Activated T-cell treated with anti-CD3 and anti-CD28 coated beads, Interleukin-2, amount 50 U/mL, for 1 hour (primary cell): ENCODE results near the gene PLCB4.

Experiments used
- DNase-seq: peaks from one replicate; pipeline ENCODE4 v3.0.0-alpha.2; 2020

The PLCB4 gene

GRCh38 chr20:9109566-9109965, 40.7 kb downstream of the PLCB4 start:
- no peak for DNase-seq

DNA sequence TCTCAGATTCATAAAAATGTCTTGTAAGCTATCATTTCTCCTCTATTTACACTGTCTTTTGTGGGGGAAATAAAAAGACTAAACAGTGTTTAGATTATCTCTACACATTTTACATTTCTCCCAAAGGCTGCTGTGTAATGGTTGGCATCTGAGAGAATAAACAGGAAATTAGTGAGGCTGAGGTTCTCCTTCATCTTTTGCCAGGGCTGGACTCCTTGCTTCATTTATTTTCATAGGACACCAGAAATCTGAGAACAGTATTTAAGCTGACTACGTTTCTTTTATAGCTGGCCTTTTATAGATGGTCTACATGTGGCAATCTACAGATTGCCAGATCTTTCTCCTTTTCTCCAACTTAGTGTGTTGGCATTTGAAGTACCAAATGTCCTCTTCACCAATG, 41.5 kb downstream of the PLCB4 start:
- DNase-seq: no peak

GRCh38 chr20:9110916-9111432, 42.1 kb downstream of the PLCB4 start:
- DNase-seq: no peak

- DNase-seq: no peak
These were observed 43.9 kb downstream of the PLCB4 start for GRCh38 chr20:9112541-9113515.

- DNase-seq: no peak
These were observed 45.8 kb downstream of the PLCB4 start for GRCh38 chr20:9114709-9115108.

GRCh38 chr20:9117548-9117947, 48.7 kb downstream of the PLCB4 start:
- DNase-seq: no peak

DNA sequence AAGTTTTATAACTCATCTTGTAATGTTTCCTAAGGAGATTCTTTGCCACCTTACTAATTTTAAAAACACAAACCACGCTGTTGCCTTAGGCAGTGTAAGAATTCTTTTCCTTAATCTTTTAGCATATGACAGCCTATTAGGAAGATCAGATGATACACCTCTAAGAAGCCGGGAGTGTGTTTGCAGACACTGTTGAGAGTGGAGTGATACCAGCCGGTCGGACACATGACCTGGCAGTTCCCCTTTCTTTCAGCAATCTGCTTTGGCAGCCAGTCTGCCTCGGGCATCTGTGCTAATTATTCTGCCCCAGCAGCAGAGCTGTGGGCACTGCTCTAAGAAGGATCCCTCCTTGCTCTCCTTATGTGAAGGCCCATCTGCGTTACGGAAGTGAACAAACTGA, 50.9 kb downstream of the PLCB4 start:
- no peak for DNase-seq

- no peak for DNase-seq
These were observed 52.3 kb downstream of the PLCB4 start for GRCh38 chr20:9121211-9121610.

DNA sequence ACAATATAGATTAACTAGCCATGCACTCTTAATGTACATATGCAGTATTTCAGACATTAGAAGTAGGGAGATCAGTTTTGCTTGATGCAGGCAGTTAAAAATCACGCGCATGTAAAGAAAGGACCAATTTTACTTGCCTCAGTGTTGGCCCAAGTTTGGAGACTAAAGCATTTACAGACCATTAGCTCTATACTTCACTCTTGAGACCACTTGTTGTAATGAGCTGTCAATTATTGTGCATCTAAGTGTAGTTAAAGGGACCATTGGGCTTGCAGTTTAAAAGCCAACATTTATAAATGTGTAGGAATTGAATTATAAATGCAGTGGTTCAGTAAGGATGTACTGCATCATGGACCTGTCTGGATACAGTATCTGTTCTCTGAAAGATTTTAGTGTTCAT, 53.7 kb downstream of the PLCB4 start:
- no peak for DNase-seq

GRCh38 chr20:9126527-9126926, 57.6 kb downstream of the PLCB4 start:
- no peak for DNase-seq

- no peak for DNase-seq
These were observed 59.7 kb downstream of the PLCB4 start for GRCh38 chr20:9128568-9128967.

DNA sequence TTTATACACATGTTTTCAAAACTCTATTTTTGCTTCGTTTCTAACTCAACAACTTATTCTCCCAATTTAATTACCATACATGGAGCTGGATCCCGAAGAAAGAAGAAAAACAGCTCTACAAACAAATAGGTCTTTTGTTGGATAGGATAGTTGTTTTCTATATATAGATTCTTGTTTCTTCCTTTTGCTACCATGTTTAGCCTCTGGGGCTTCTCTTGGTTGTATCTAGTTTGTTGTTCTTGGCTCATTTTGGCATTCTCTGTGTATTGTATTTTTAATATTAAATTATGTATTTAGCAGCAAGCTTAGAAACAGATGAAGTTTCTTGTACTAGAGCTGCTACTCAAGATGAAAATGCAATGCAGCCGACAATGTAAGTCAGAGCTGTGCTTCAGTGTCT, 60.9 kb downstream of the PLCB4 start:
- no peak for DNase-seq

DNA sequence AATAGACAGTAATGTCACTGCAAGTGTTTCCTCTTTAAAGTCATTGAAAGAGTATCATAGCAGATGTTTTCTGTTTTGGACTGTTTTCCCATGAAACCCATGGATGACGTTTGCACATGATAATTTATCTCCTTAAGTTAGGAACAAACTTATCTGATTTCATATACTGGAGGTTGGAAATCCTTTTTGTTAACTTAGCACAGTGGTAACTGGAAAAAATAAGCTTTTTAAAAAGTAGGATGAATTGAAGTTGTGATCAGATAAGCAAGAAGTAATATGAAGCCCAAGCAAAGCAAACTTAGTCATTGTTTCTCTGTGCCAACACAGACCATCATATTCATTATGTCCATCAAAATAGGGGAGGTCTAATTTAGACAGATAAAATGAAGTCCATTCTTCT, 61.6 kb downstream of the PLCB4 start:
- DNase-seq: no peak

GRCh38 chr20:9131841-9132240, 63.0 kb downstream of the PLCB4 start:
- no peak for DNase-seq

DNA sequence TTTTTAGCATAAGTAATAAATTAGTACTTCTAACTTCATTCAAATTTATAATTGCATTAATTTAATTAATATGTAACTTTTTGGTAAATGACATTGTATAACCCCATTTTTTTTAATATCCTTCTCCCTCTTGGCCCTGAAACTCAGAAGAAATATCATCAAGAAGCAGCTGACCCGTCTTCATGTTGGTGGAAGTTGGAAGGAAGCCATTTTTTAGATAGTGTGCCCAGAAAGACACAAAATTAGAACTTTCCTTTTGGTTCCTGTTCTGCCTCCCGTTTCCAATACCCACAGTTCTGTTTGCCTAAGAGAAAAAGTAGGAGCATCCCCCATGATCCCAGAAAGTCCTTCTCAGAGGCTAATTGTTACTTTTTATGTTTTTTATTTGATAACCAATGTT, 65.5 kb downstream of the PLCB4 start:
- DNase-seq: no peak

DNA sequence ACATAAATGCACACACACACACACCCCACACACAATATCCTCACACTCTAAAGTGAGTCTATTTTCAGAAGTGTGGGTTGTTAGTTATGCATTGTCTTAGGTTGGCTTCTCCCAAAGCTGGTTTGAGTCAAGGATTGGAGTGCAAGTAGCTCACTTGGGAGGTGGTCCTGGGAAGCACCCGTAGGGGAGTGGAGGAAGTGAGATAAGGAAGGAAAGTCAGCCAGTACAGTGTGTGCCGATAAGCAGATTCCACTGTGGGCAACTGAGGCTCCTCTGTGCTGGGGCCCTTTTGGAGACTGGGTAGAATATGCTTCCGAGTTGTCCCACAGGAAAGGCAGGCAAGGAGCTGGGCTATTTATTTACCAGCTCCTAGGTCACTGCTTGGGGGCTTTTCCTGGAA, 67.2 kb downstream of the PLCB4 start:
- DNase-seq: no peak

DNA sequence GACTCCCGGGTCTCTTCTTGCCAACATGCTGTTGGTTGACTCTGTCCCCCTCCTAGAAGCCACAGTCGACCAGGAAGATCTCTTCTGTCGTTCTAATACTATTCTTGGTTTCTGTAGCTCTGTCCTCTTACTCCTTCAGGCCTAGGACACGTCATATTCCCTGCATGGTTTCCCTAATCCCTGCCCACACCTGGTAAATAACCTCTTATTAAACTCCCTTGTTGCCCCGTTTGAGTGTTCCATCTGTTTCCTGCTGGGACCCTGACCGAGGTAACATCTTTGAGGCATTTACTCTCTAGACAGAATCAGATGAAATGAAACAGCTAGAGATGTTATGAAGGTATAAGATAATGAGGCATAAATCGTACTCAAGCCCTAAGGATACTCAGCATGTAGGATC, 68.1 kb downstream of the PLCB4 start:
- DNase-seq: no peak

DNA sequence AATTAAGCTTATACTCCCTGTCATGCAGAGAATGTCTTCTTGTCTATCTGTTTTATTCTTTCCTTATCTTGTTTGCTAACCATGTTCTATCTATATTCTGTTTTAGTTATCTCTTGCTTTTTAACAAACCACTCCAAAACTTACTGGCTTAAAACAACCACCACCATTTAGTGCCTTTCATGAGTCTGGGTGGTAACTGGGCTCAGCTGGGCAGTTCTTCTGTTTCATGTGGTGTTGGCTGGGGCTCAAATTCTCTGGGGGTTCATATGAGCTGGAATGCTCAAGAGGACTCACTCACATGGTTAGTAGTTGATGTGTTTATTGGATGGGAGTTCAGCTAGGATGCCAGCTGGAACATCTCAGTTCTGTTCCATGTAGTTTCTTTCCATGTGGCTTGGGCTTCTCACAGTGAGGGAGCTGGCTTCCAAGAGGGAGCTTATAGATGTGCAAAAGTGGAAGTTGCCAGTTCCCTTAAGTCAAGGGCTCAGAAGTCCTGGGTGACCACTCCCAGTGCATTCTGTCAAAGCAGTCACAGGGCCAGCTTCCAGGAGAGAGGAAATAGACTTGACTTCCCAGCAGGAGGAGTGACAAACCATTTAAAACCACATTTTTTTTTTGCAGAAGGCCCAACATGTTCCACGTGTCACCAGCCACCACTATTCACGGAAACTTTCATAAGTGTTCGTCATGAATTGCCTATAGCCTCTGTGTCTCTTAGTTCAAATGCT, 70.4 kb downstream of the PLCB4 start:
- DNase-seq: no peak

- no peak for DNase-seq
These were observed 71.4 kb downstream of the PLCB4 start for GRCh38 chr20:9140162-9140760.

GRCh38 chr20:9141070-9141469, 72.2 kb downstream of the PLCB4 start:
- DNase-seq: no peak

GRCh38 chr20:9141921-9142320, 73.0 kb downstream of the PLCB4 start:
- DNase-seq: no peak

DNA sequence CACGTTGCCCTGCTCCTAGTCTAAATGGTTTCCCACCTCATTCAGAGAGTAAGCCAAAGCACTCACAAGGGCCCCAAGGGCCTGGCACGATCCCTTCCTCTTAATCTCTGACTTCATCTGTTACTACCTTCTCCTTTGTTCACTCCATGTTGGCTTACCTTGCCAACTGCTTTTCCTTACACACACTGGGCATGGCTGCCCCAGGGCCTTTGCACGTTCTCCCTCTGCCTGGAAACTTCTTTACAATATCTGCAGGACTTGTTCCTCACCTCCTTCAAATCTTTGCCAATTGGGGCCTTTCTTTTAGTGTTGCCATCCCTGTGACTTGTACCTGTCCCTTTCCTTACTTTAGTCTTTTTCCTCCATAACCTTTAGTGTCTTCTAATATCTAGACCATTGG, 73.9 kb downstream of the PLCB4 start:
- no peak for DNase-seq

DNA sequence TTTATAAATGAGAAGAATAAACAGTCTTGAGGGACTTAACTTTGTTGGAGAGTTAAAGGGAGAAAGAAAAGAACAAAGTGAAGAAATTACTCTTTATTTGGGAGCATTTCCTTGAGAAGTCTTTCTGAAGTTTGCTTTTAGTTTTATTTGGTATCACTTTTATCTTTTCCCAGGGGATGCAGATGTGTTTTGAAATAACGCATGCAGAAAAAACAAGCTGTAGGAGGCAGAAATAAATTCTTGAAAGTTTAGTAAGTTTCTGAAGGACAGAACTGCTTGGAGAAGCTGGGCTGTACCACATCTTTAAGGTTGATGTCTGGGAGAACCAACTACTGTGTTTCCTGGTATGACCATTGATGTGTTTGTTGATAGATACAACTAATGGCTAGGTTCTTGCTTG, 75.0 kb downstream of the PLCB4 start:
- DNase-seq: no peak

DNA sequence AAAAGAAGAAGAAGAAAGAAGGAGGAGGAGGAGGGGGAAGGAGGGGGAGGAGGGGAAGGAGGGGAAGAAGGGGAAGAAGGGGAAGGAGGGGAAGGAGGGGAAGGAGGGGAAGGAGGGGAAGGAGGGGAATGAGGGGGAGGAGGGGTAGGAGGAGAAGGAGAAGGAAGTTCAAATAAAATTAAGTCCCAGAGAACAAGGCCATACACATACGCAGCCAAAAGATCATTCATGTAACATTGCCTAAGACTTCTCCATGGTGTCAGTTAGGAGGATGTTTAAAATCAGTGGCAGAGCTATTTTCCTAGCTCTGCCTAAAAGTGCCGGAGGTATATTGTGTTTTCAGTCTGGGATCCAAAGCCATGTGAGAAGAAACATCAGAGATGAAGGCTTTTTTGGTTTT, 75.8 kb downstream of the PLCB4 start:
- no peak for DNase-seq
